ENCODE results near the gene C6orf47. TPM values are rescaled to one million over a fixed set of nuclear protein-coding genes. Genes with fewer than 3 reads are reported as not detected.

C6orf47 gene
- total and polyA plus RNA-seq, 2 of the 13 experiments (the other 11 are each of a cell fraction or from before 2014, with no cell fraction given): 1.7 to 18.1 TPM

DNA sequence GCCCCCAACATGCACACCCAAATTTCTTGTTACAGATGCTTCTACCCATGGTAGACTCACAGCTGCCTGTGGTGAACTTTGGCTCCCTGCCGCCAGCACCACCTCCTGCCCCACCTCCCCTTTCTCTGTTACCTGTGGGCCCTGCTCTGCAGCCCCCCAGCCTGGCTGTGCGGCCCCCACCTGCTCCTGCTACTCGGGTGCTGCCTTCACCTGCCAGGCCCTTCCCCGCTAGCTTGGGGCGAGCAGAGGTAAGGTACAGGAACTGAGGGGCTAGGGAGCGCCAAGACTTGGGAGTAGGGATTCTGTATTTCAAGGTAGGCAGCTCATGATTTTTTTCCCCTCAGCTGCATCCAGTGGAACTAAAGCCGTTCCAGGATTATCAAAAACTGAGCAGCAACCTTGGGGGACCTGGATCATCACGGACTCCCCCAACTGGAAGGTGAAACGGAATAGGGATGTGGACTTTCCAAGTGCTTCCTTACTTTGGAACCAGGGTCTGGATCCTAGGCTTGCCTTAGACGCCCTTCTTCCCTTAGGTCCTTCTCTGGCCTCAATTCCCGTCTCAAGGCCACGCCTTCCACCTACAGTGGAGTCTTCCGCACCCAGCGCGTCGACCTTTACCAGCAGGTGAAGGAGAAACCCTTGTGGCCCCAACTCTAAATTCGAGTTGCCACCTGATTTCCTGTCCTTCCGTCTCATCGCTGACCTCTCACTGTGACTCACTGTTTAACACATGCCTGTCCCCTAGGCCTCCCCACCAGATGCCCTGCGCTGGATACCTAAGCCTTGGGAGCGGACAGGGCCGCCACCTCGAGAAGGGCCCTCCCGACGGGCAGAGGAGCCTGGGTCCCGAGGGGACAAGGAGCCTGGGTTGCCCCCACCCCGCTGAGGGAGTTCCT is 23.6 kb downstream of the C6orf47 start (continued):
- no peak for TF ChIP-seq ZSCAN25 (CRISPR knock-in tag; IDR thresholded peaks at IDR 0.05)
- TF ChIP-seq, protein P1, sequence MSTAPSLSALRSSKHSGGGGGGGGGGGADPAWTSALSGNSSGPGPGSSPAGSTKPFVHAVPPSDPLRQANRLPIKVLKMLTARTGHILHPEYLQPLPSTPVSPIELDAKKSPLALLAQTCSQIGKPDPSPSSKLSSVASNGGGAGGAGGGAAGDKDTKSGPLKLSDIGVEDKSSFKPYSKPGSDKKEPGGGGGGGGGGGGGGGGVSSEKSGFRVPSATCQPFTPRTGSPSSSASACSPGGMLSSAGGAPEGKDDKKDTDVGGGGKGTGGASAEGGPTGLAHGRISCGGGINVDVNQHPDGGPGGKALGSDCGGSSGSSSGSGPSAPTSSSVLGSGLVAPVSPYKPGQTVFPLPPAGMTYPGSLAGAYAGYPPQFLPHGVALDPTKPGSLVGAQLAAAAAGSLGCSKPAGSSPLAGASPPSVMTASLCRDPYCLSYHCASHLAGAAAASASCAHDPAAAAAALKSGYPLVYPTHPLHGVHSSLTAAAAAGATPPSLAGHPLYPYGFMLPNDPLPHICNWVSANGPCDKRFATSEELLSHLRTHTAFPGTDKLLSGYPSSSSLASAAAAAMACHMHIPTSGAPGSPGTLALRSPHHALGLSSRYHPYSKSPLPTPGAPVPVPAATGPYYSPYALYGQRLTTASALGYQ (CRISPR knock-in tag; IDR thresholded peaks at IDR 0.05): no peak
- no peak for TF ChIP-seq HMG20B (CRISPR knock-in tag; conservative IDR thresholded peaks at IDR 0.05)
- no peak for TF ChIP-seq ZBTB21 (CRISPR knock-in tag; IDR thresholded peaks at IDR 0.05)
- no peak for TF ChIP-seq ZNF160 (CRISPR knock-in tag; IDR thresholded peaks at IDR 0.05)
- TF ChIP-seq HOXA9 (CRISPR knock-in tag; IDR thresholded peaks at IDR 0.05; ENCODE audit: borderline replicate concordance): no peak

DNA sequence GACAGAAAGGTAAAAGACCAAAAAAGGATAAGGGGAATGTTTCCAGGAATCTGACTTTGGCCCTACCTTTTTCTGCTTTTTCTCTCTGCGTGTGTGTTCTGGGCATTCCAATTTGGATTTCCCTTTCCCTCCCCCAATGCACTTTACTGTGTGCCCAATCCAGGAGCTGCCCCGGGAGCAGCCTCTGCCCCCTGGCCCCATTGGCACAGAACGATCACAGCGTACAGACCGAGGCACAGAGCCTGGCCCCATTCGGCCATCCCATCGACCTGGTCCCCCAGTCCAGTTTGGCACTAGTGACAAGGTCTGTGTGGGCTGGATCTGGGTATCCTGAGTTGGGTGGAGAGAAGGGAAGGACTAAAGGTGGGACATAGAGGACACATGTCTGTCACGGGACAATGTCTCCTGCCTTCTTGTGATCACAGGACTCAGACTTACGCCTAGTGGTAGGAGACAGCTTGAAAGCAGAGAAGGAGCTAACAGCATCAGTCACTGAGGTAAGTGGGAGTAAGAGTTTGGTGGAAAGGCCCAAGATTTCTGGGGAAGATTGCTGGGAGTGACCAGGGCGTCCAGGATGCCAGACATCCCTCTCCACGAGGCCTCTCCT is 25.5 kb downstream of the C6orf47 start:
- Histone ChIP-seq H4K20me1 (ENCODE audit: insufficient read depth, low read length) (no peaks in the 10 kb centered on the region; the same call in 1 of the 2 replicates), H3K79me2 (ENCODE audit: insufficient read depth, low read length) (no peaks in the 10 kb centered on the region), H3K4me3 (replicated peaks in 1 of 3; ENCODE audit: insufficient read depth in 1 of 3, low read depth in 2 of 3, low read length in 3 of 3) (no peak overlapping the region), H3K27ac (ENCODE audit: extremely low read length, insufficient read depth, low read length) (no peak overlapping the region), H3K36me3 (replicated peaks in 1 of 2; ENCODE audit: control insufficient read depth in 1 of 2, insufficient read depth in 2 of 2, low read length in 2 of 2) (peaks cover 60 to 87% of the 10 kb centered on the region in 2 experiments), H3K27me3 (ENCODE audit: control insufficient read depth in 1 of 2, insufficient read depth in 2 of 2, low read length in 2 of 2) (no peaks in the 10 kb centered on the region), H3K9ac (ENCODE audit: insufficient read depth, low read depth, low read length) (no peak overlapping the region), H3K4me1 (ENCODE audit: insufficient read depth, low read length) (no peaks in the 10 kb centered on the region), H2AFZ (ENCODE audit: low read length) (no peak overlapping the region), H3K9me3 (ENCODE audit: low read length) (no peaks in the 10 kb centered on the region), H3K4me2 (ENCODE audit: low read depth, low read length) (no peak overlapping the region)
- peak; percentile 76 for TF ChIP-seq AGO2 (optimal IDR thresholded peaks at IDR 0.05; ENCODE audit: low read depth, low read length)
- peak; percentile 61 for TF ChIP-seq RBM22 (optimal IDR thresholded peaks at IDR 0.05; ENCODE audit: low read length)
- TF ChIP-seq SIX1 (CRISPR knock-in tag; IDR thresholded peaks at IDR 0.05; ENCODE audit: borderline replicate concordance): no peak
- peak; percentile 46; the same call in 1 of the 2 replicates for TF ChIP-seq RBFOX2 (IDR thresholded peaks at IDR 0.05; ENCODE audit: low read depth, low read length)
- FAIRE-seq (no peak), DNase-seq (ENCODE audit: low spot score) (no peak), ATAC-seq (peak; percentile 1; the same call in 2 of the 3 replicates)
- ChIA-PET CTCF (ENCODE audit: low intra/inter-chr PET ratio, low total read pairs) (no interaction called here), POLR2A (interaction anchor here (0.8 to 3.4 kb wide), 8 partner anchors 9 to 29 kb away, joined by 3 to 20 read pairs (median 4); partner anchors contain the start of genes APOM, BAG6, C6orf47 and GPANK1)
- 88% methylated on average over 11 of the region's 11 CpGs for WGBS (ENCODE audit: low lambda C conversion rate)
- no TSS peak for BruUV-seq (replicated peaks)
- intact Hi-C loops (cut with micrococcal nuclease; ENCODE audit: unreplicated experiment): no loop called here
- in situ Hi-C loops (cut with HindIII; ENCODE audit: extremely low pct_ligation_motif_present, low pct_unique_long_range_greater_than_20kb): no loop called here

All from HepG2 (cell line).